ACHN (cell line): ENCODE results near the gene PSORS1C1.
"Not testable (repeated sequence)": the region's sequence is repeated elsewhere in the genome, so short reads cannot be mapped to it uniquely, and the experiment has no call there.

ENCODE experiments used
- DNase-seq: peaks from one replicate; pipeline ENCODE4 v3.0.0-alpha.2; 2015
- in situ Hi-C: cut with HindIII; loops from 2 replicates; pipeline ENCODE4 v1.10.0; 2017; ENCODE audit warnings: low sequenced_read_pairs, low pct_ligation_motif_present, low pct_unique_long_range_greater_than_20kb

The PSORS1C1 gene

GRCh38 chr6:31186052-31186734, 71.6 kb downstream of the PSORS1C1 start:
- DNase-seq = peak; percentile 86
- in situ Hi-C loops = no loop called here

GRCh38 chr6:31187780-31188194, 73.2 kb downstream of the PSORS1C1 start:
- in situ Hi-C loops = no loop called here
- DNase-seq = no peak

- in situ Hi-C loops, DNase-seq: not testable (repeated sequence)
Observed at GRCh38 chr6:31189223-31189622, 74.6 kb downstream of the PSORS1C1 start.
